Breast epithelium (tissue), 4 donors: ENCODE measurements around the gene PRPF19. TPM values are rescaled to one million over a fixed set of nuclear protein-coding genes. Genes with fewer than 3 reads are reported as not detected.

Experiments used
- DNase-seq, 2 donors: peaks; one replicate each; pipeline ENCODE4 v3.0.0-alpha.2; 2019; ENCODE audit warnings: low spot score in 2 of 2
- H3K27ac ChIP-seq, 2 donors: fragments of 200-600 bp; sonication (generic) in 1 of 2; one replicate each; pipeline ENCODE4 v1.5.1; 2016 to 2019; ENCODE audit warnings: mild to moderate bottlenecking in 1 of 2
- H3K27me3 ChIP-seq, 2 donors: fragments of 200-600 bp; sonication (generic) in 1 of 2; one replicate each; pipeline versions ENCODE4 v1.5.1 to v1.6.0; 2017 to 2019; ENCODE audit warnings: control low read depth in 1 of 2, mild to moderate bottlenecking in 1 of 2
- H3K36me3 ChIP-seq: fragments of 200-600 bp; one replicate; pipeline ENCODE4 v1.5.1; 2019
- H3K4me1 ChIP-seq, 2 donors: fragments of 200-600 bp; sonication (generic); one replicate each; pipeline ENCODE4 v1.5.1; 2016 to 2019; ENCODE audit warnings: control low read depth in 1 of 2
- H3K4me3 ChIP-seq, 3 donors: fragments of 200-600 bp; sonication (generic); 1 replicate in 2 of 3; 2 replicates in 1 of 3; pipeline ENCODE4 v1.5.1; 2016 to 2019; ENCODE audit warnings: mild to moderate bottlenecking in 3 of 3, moderate library complexity in 2 of 3
- H3K9me3 ChIP-seq, 2 donors: fragments of 200-600 bp; sonication (generic) in 1 of 2; one replicate each; pipeline ENCODE4 v1.5.1; 2016 to 2019; ENCODE audit warnings: control low read depth in 1 of 2
- POLR2A ChIP-seq: fragments of 450-650 bp; IDR thresholded peaks from one replicate; pipeline ENCODE4 v1.6.1; 2016; ENCODE audit warnings: antibody characterized with exemption, mild to moderate bottlenecking, moderate library complexity
- POLR2AphosphoS5 ChIP-seq, 3 donors: sonication (generic); formaldehyde crosslinking; IDR thresholded peaks; one replicate each; pipeline ENCODE4 v1.6.1; 2017; ENCODE audit warnings: antibody characterized with exemption in 3 of 3
- intact Hi-C: fragments of 100-400 bp; cut with DNase I; formaldehyde crosslinking; loops from one replicate; pipeline ENCODE4 v1.15.1; 2023; ENCODE audit warnings: low total_unique reads
- total RNA-seq, 3 donors: library from RNA; depleted of rRNA; stranded (reverse); fragments of >200 nt; gene quantifications; one replicate each; pipeline ENCODE4 v1.1.0, GENCODE V29; 2016
- TF ChIP-seq, protein P1 (sequence below), 3 donors: fragments of 450-650 bp; IDR thresholded peaks; one replicate each; pipeline ENCODE4 v1.5.1; 2016 to 2017; ENCODE audit warnings: antibody characterized with exemption in 3 of 3, mild to moderate bottlenecking in 3 of 3, moderate library complexity in 3 of 3

Gene PRPF19
- total RNA-seq, 3 donors from 2014 or later = 56.0 to 82.7 (median 81.3) TPM

- H3K4me1 ChIP-seq = no peaks in the 10 kb centered on the region
- DNase-seq = no peak
- H3K9me3 ChIP-seq = no peaks in the 10 kb centered on the region
- H3K27me3 ChIP-seq = no peaks in the 10 kb centered on the region
- H3K27ac ChIP-seq = no peak overlapping the region
- no peak overlapping the region for H3K4me3 ChIP-seq
- no peaks in the 10 kb centered on the region for H3K36me3 ChIP-seq
- intact Hi-C loops = no loop called here
- TF ChIP-seq, protein P1, sequence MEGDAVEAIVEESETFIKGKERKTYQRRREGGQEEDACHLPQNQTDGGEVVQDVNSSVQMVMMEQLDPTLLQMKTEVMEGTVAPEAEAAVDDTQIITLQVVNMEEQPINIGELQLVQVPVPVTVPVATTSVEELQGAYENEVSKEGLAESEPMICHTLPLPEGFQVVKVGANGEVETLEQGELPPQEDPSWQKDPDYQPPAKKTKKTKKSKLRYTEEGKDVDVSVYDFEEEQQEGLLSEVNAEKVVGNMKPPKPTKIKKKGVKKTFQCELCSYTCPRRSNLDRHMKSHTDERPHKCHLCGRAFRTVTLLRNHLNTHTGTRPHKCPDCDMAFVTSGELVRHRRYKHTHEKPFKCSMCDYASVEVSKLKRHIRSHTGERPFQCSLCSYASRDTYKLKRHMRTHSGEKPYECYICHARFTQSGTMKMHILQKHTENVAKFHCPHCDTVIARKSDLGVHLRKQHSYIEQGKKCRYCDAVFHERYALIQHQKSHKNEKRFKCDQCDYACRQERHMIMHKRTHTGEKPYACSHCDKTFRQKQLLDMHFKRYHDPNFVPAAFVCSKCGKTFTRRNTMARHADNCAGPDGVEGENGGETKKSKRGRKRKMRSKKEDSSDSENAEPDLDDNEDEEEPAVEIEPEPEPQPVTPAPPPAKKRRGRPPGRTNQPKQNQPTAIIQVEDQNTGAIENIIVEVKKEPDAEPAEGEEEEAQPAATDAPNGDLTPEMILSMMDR (IDR thresholded peaks at IDR 0.05) = no peak
- TF ChIP-seq POLR2A (no peak), POLR2AphosphoS5 (IDR thresholded peaks at IDR 0.05) (no peak)
These were observed 36.1 kb downstream of the PRPF19 start for GRCh38 chr11:60870276-60870675.

DNA sequence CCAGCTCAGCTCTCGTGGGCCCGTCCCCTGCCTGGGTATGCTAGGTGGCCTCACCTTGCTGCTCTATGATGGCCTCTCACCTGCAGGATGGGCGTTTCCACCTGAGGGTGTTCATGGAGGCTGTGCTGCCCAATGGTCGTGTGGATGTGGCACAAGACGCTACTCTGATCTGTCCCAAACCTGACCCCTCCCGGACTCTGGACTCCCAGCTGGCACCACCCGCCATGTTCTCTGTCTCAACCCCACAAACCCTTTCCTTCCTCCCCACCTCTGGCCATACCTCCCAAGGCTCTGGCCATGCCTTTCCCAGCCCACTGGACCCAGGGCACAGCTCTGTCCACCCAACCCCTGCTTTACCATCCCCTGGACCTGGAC, 36.9 kb downstream of the PRPF19 start:
- no peaks in the 10 kb centered on the region for H3K9me3 ChIP-seq
- H3K4me1 ChIP-seq = no peaks in the 10 kb centered on the region
- no peak for DNase-seq
- H3K27ac ChIP-seq = no peak overlapping the region
- H3K4me3 ChIP-seq = no peak overlapping the region
- intact Hi-C loops = no loop called here
- no peaks in the 10 kb centered on the region for H3K36me3 ChIP-seq
- TF ChIP-seq POLR2A (no peak), POLR2AphosphoS5 (IDR thresholded peaks at IDR 0.05) (no peak)
- TF ChIP-seq, protein P1 (IDR thresholded peaks at IDR 0.05) = no peak
- H3K27me3 ChIP-seq = no peaks in the 10 kb centered on the region

GRCh38 chr11:60868682-60869450, 37.5 kb downstream of the PRPF19 start:
- Histone ChIP-seq H3K36me3 (no peaks in the 10 kb centered on the region), H3K4me3 (no peak overlapping the region), H3K27me3 (no peaks in the 10 kb centered on the region), H3K4me1 (no peaks in the 10 kb centered on the region), H3K9me3 (no peaks in the 10 kb centered on the region), H3K27ac (no peak overlapping the region)
- TF ChIP-seq POLR2AphosphoS5 (IDR thresholded peaks at IDR 0.05) (no peak), POLR2A (no peak)
- TF ChIP-seq, protein P1 (IDR thresholded peaks at IDR 0.05) = no peak
- intact Hi-C loops = no loop called here
- DNase-seq = no peak

DNA sequence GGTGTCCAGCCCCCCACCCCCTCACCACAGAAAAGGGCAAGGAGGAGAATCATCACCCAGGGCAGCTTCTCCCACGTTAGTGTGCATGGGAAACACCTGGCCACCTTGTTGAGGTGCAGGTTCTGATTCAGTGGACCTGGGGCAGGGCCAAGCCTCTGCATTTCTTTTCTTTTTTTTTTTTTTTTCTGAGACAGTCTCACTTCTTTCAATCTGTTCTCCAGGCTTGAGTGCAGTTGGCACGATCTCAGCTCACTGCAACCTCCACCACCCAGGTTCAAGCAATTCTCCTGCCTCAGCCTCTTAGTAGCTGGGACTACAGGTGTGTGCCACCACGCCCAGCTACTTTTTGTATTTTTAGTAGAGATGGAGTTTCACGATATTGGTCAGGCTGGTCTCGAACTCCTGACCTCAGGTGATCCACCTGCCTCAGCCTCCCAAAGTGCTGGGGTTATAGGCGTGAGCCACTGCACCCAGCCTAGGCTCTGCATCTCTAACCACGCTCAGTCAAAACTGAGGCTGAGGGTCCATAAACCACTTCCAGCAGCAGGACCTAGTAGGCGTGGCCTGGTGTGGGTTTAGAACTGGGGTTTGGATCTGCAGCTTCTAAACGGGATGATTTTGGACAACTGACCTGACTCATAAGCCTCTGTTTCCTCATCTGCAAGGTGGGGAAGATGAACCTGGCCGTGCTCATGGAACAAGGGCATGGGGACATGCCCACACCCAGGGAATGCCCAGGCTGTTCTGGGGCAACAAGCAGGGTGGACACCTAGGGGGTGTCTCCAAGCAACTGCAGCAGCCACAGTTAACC, 38.3 kb downstream of the PRPF19 start:
- H3K36me3 ChIP-seq = no peaks in the 10 kb centered on the region
- no peak for TF ChIP-seq POLR2A
- no peak for TF ChIP-seq POLR2AphosphoS5 (IDR thresholded peaks at IDR 0.05)
- TF ChIP-seq, protein P1 (IDR thresholded peaks at IDR 0.05) = no peak
- intact Hi-C loops = no loop called here
- no peak overlapping the region for H3K27ac ChIP-seq
- H3K27me3 ChIP-seq = no peaks in the 10 kb centered on the region
- DNase-seq = no peak
- H3K4me1 ChIP-seq = no peaks in the 10 kb centered on the region
- H3K9me3 ChIP-seq = no peaks in the 10 kb centered on the region
- no peak overlapping the region for H3K4me3 ChIP-seq
